Neuronal stem cell (in vitro differentiated cells): ENCODE data around the gene MTUS2.

Experiments
- DNase-seq: peaks from one replicate; pipeline ENCODE4 v3.0.0-alpha.2; 2013; ENCODE audit warnings: low spot score
- H2AFZ ChIP-seq: one replicate; pipeline ENCODE4 v1.6.1; 2013; ENCODE audit warnings: mild to moderate bottlenecking, low read length, inconsistent platforms
- H2AK5ac ChIP-seq: 2 replicates; pipeline ENCODE4 v1.6.1; 2013; ENCODE audit warnings: low read depth, mild to moderate bottlenecking, inconsistent platforms, low read length, moderate library complexity, mixed read lengths
- H2BK120ac ChIP-seq: 2 replicates; pipeline ENCODE4 v1.6.1; 2013; ENCODE audit warnings: low read depth, mild to moderate bottlenecking, inconsistent platforms, low read length, moderate library complexity, mixed read lengths
- H2BK12ac ChIP-seq: one replicate; pipeline ENCODE4 v1.6.1; 2013; ENCODE audit warnings: low read length, inconsistent platforms
- H2BK15ac ChIP-seq: 2 replicates; pipeline ENCODE4 v1.6.1; 2013; ENCODE audit warnings: mild to moderate bottlenecking, low read length, inconsistent platforms, mixed read lengths
- H2BK5ac ChIP-seq: one replicate; pipeline ENCODE4 v1.6.1; 2013; ENCODE audit warnings: inconsistent platforms, mild to moderate bottlenecking, low read length, moderate library complexity
- H3K14ac ChIP-seq: one replicate; pipeline ENCODE4 v1.6.1; 2013; ENCODE audit warnings: low read length, inconsistent platforms
- H3K18ac ChIP-seq: 2 replicates; pipeline ENCODE4 v1.6.1; 2013; ENCODE audit warnings: low read length, inconsistent platforms
- H3K23ac ChIP-seq: 2 replicates; pipeline ENCODE4 v1.6.1; 2013; ENCODE audit warnings: low read depth, mild to moderate bottlenecking, mixed read lengths, low read length, inconsistent platforms; ENCODE audit not compliant: poor library complexity
- H3K27ac ChIP-seq: replicated peaks from 3 replicates; pipeline ENCODE4 v1.5.1; 2013; ENCODE audit warnings: low read length, inconsistent platforms
- H3K27me3 ChIP-seq, 3 experiments: 2 replicates each; pipeline ENCODE4 v1.6.1; 2013; ENCODE audit warnings: low read length in 3 of 3, mild to moderate bottlenecking in 2 of 3, inconsistent platforms in 1 of 3, low read depth in 1 of 3, mixed read lengths in 1 of 3, moderate library complexity in 1 of 3; ENCODE audit not compliant: control insufficient read depth in 3 of 3, insufficient read depth in 3 of 3
- H3K36me3 ChIP-seq, 2 donors: replicated peaks in 1 of 2; 2 replicates each; pipeline ENCODE4 v1.6.1; 2013; ENCODE audit warnings: low read length in 2 of 2; ENCODE audit not compliant: control insufficient read depth in 2 of 2, insufficient read depth in 2 of 2
- H3K4ac ChIP-seq: 2 replicates; pipeline ENCODE4 v1.6.1; 2013; ENCODE audit warnings: inconsistent platforms, mild to moderate bottlenecking, low read length, moderate library complexity
- H3K4me1 ChIP-seq, 2 donors: 1 replicate in 1 of 2; 2 replicates in 1 of 2; pipeline ENCODE4 v1.6.1; 2013; ENCODE audit warnings: low read length in 2 of 2, low read depth in 1 of 2; ENCODE audit not compliant: control insufficient read depth in 2 of 2, insufficient read depth in 1 of 2
- H3K4me2 ChIP-seq: one replicate; pipeline ENCODE4 v1.6.1; 2013; ENCODE audit warnings: mild to moderate bottlenecking, low read length, inconsistent platforms; ENCODE audit not compliant: insufficient read depth, poor library complexity, severe bottlenecking
- H3K4me3 ChIP-seq, 2 donors: 2 replicates each; pipeline ENCODE4 v1.5.1; 2013; ENCODE audit warnings: low read length in 2 of 2, mild to moderate bottlenecking in 2 of 2, inconsistent platforms in 1 of 2, moderate library complexity in 1 of 2
- H3K79me1 ChIP-seq: one replicate; pipeline ENCODE4 v1.6.1; 2013; ENCODE audit warnings: low read depth, mild to moderate bottlenecking, inconsistent platforms, low read length, moderate library complexity
- H3K9ac ChIP-seq: one replicate; pipeline ENCODE4 v1.6.1; 2013; ENCODE audit warnings: mild to moderate bottlenecking, low read depth, low read length, inconsistent platforms; ENCODE audit not compliant: poor library complexity
- H3K9me3 ChIP-seq, 2 donors: replicated peaks in 1 of 2; 2 replicates each; pipeline versions ENCODE3 to v1.6.1; 2013; ENCODE audit warnings: low read length in 2 of 2, mild to moderate bottlenecking in 2 of 2, inconsistent platforms in 1 of 2, low read depth in 1 of 2, mixed read lengths in 1 of 2, moderate library complexity in 1 of 2; ENCODE audit not compliant: control insufficient read depth in 2 of 2, insufficient read depth in 1 of 2
- H4K8ac ChIP-seq: one replicate; pipeline ENCODE4 v1.6.1; 2013; ENCODE audit warnings: low read depth, mild to moderate bottlenecking, inconsistent platforms, low read length, moderate library complexity
- H4K91ac ChIP-seq: one replicate; pipeline ENCODE4 v1.6.1; 2013; ENCODE audit warnings: low read length, low read depth, mild to moderate bottlenecking, inconsistent platforms; ENCODE audit not compliant: poor library complexity
- WGBS, 2 donors: extraction: QIAGEN DNeasy Blood & Tissue Kit; methylation state at CpG; one replicate each; pipeline ENCODE4 v1.1.7; 2013; ENCODE audit warnings: missing lambda C conversion rate in 2 of 2, mixed read lengths in 1 of 2; ENCODE audit not compliant: insufficient read length in 2 of 2, insufficient replicate concordance in 1 of 2; ENCODE audit errors: extremely low coverage in 2 of 2; 5-methylcytosine and 5-hydroxymethylcytosine counted together

The MTUS2 gene

GRCh38 chr13:29310806-29311205 is 490.7 kb downstream of the MTUS2 start:
- Histone ChIP-seq H2BK5ac (no peak overlapping the region), H3K4ac (no peak overlapping the region), H2AFZ (no peak overlapping the region), H3K4me3 (no peak overlapping the region), H3K4me2 (no peak overlapping the region), H3K23ac (no peak overlapping the region), H3K79me1 (no peaks in the 10 kb centered on the region), H2BK120ac (no peak overlapping the region), H4K8ac (no peak overlapping the region), H3K9me3 (peaks cover 0 to 2% of the 10 kb centered on the region in 2 donors), H4K91ac (no peak overlapping the region), H3K27me3 (no peaks in the 10 kb centered on the region), H3K36me3 (no peaks in the 10 kb centered on the region), H2BK12ac (no peak overlapping the region), H3K18ac (no peak overlapping the region), H3K4me1 (peaks cover 0 to 2% of the 10 kb centered on the region in 2 donors), H2AK5ac (no peak overlapping the region), H3K14ac (no peak overlapping the region), H3K27ac (no peak overlapping the region), H2BK15ac (no peak overlapping the region), H3K9ac (no peak overlapping the region)
- DNase-seq: no peak
- no CpG with 5 or more reads among the region's 2 CpGs for WGBS, 2 donors

GRCh38 chr13:29315847-29316246 is 495.7 kb downstream of the MTUS2 start:
- no peak overlapping the region for H3K4ac ChIP-seq
- no peak overlapping the region for H3K18ac ChIP-seq
- peaks cover 0 to 3% of the 10 kb centered on the region in 2 donors for H3K9me3 ChIP-seq
- H3K9ac ChIP-seq: no peak overlapping the region
- H2BK12ac ChIP-seq: no peak overlapping the region
- H3K4me2 ChIP-seq: no peak overlapping the region
- DNase-seq: no peak
- H3K27ac ChIP-seq: no peak overlapping the region
- no peak overlapping the region for H2BK15ac ChIP-seq
- H2BK120ac ChIP-seq: no peak overlapping the region
- no peak overlapping the region for H2BK5ac ChIP-seq
- H3K4me1 ChIP-seq: peaks cover 0 to 2% of the 10 kb centered on the region in 2 donors
- WGBS, 2 donors: no CpG with 5 or more reads among the region's 2 CpGs
- H4K91ac ChIP-seq: no peak overlapping the region
- H3K36me3 ChIP-seq: no peaks in the 10 kb centered on the region
- no peak overlapping the region for H3K4me3 ChIP-seq
- H3K23ac ChIP-seq: no peak overlapping the region
- no peak overlapping the region for H2AK5ac ChIP-seq
- H4K8ac ChIP-seq: no peak overlapping the region
- no peaks in the 10 kb centered on the region for H3K79me1 ChIP-seq
- peaks cover 0 to 6% (median 0%) of the 10 kb centered on the region in 3 experiments for H3K27me3 ChIP-seq
- no peak overlapping the region for H3K14ac ChIP-seq
- no peak overlapping the region for H2AFZ ChIP-seq

- H3K4me1 ChIP-seq: no peaks in the 10 kb centered on the region
- H3K4me2 ChIP-seq: no peak overlapping the region
- peaks cover 0 to 5% of the 10 kb centered on the region in 2 donors for H3K9me3 ChIP-seq
- WGBS, 2 donors: no CpG with 5 or more reads among the region's 5 CpGs
- H2BK120ac ChIP-seq: no peak overlapping the region
- H3K4ac ChIP-seq: no peak overlapping the region
- no peak overlapping the region for H2BK12ac ChIP-seq
- no peak overlapping the region for H3K9ac ChIP-seq
- no peak overlapping the region for H4K8ac ChIP-seq
- peaks cover 0 to 6% (median 0%) of the 10 kb centered on the region in 3 experiments for H3K27me3 ChIP-seq
- H3K14ac ChIP-seq: no peak overlapping the region
- H3K23ac ChIP-seq: no peak overlapping the region
- H2AFZ ChIP-seq: no peak overlapping the region
- no peak overlapping the region for H3K27ac ChIP-seq
- no peak overlapping the region for H2AK5ac ChIP-seq
- H4K91ac ChIP-seq: peak overlapping the region; percentile 60
- DNase-seq: no peak
- H2BK5ac ChIP-seq: no peak overlapping the region
- no peak overlapping the region for H3K18ac ChIP-seq
- no peak overlapping the region for H2BK15ac ChIP-seq
- no peaks in the 10 kb centered on the region for H3K79me1 ChIP-seq
- H3K4me3 ChIP-seq: no peak overlapping the region
- H3K36me3 ChIP-seq: no peaks in the 10 kb centered on the region
Measured at GRCh38 chr13:29317828-29318227, 497.7 kb downstream of the MTUS2 start.

GRCh38 chr13:29318741-29319140 is 498.6 kb downstream of the MTUS2 start:
- H2AFZ ChIP-seq: no peak overlapping the region
- no peak for DNase-seq
- WGBS, 2 donors: no CpG with 5 or more reads among the region's 6 CpGs
- H2BK5ac ChIP-seq: no peak overlapping the region
- H4K8ac ChIP-seq: no peak overlapping the region
- no peak overlapping the region for H2AK5ac ChIP-seq
- no peak overlapping the region for H3K18ac ChIP-seq
- no peak overlapping the region for H3K23ac ChIP-seq
- no peak overlapping the region for H3K9ac ChIP-seq
- no peak overlapping the region for H4K91ac ChIP-seq
- H3K27ac ChIP-seq: no peak overlapping the region
- no peak overlapping the region for H3K4me3 ChIP-seq
- H2BK120ac ChIP-seq: no peak overlapping the region
- H3K4me1 ChIP-seq: no peaks in the 10 kb centered on the region
- H3K4ac ChIP-seq: no peak overlapping the region
- no peak overlapping the region for H2BK12ac ChIP-seq
- H2BK15ac ChIP-seq: no peak overlapping the region
- peaks cover 0 to 6% (median 0%) of the 10 kb centered on the region in 3 experiments for H3K27me3 ChIP-seq
- peaks cover 0 to 5% of the 10 kb centered on the region in 2 donors for H3K9me3 ChIP-seq
- H3K79me1 ChIP-seq: no peaks in the 10 kb centered on the region
- no peak overlapping the region for H3K14ac ChIP-seq
- no peaks in the 10 kb centered on the region for H3K36me3 ChIP-seq
- H3K4me2 ChIP-seq: no peak overlapping the region
